OCI-LY3 (cell line): Measurements from ENCODE around the gene PRDM2.
A peak's percentile ranks its signal among the peaks of the same experiment; 100 is the strongest.

Experiments used
- H2AFZ ChIP-seq: fragments of 200-600, 300-600 bp; shearing (Covaris generic); 2 replicates; pipeline ENCODE4 v1.6.0; 2014; ENCODE audit warnings: antibody characterized with exemption, low read depth, low read length
- H3K27ac ChIP-seq: fragments of 200-600, 300-600 bp; sonication (generic); 2 replicates; pipeline ENCODE4 v1.5.1; 2014; ENCODE audit warnings: mild to moderate bottlenecking, low read length, moderate library complexity, mixed read lengths
- H3K27me3 ChIP-seq: fragments of 200-600, 300-600 bp; sonication (generic); 2 replicates; pipeline ENCODE4 v1.6.1; 2014; ENCODE audit warnings: low read depth, low read length, mixed read lengths
- H3K36me3 ChIP-seq: fragments of 200-600, 300-600 bp; sonication (generic); replicated peaks from 2 replicates; pipeline ENCODE3; 2014; ENCODE audit warnings: low read depth, low read length, mixed read lengths
- H3K4me1 ChIP-seq: fragments of 300-600, 200-600 bp; sonication (generic); 2 replicates; pipeline ENCODE4 v1.6.1; 2014; ENCODE audit warnings: low read length, mixed read lengths
- H3K4me2 ChIP-seq: fragments of 200-600, 300-600 bp; sonication (generic); 2 replicates; pipeline ENCODE4 v1.6.1; 2014; ENCODE audit warnings: low read length, mixed read lengths
- H3K4me3 ChIP-seq: fragments of 300-600, 200-600 bp; sonication (generic); 2 replicates; pipeline ENCODE4 v1.5.1; 2014; ENCODE audit warnings: antibody characterized with exemption, mild to moderate bottlenecking, low read length, moderate library complexity
- H3K79me2 ChIP-seq: fragments of 300-600, 200-600 bp; shearing (Covaris generic); 2 replicates; pipeline ENCODE4 v1.6.1; 2014; ENCODE audit warnings: mild to moderate bottlenecking, low read length, mixed read lengths
- H3K9ac ChIP-seq: fragments of 300-600, 200-600 bp; shearing (Covaris generic); 2 replicates; pipeline ENCODE4 v1.6.0; 2014; ENCODE audit warnings: mild to moderate bottlenecking, low read length, moderate library complexity
- H3K9me3 ChIP-seq: fragments of 200-600, 300-600 bp; shearing (Covaris generic); 2 replicates; pipeline ENCODE4 v1.6.1; 2014; ENCODE audit warnings: low read length, mixed read lengths; ENCODE audit not compliant: insufficient read depth
- H4K20me1 ChIP-seq: fragments of 200-600, 300-600 bp; sonication (generic); 2 replicates; pipeline ENCODE4 v1.6.1; 2016; ENCODE audit warnings: low read length, mixed read lengths; ENCODE audit not compliant: insufficient read depth
- EZH2phosphoT487 ChIP-seq: fragments of 200-600 bp; shearing (Covaris generic); IDR thresholded peaks from 2 replicates; pipeline ENCODE4 v1.6.1; 2018; ENCODE audit warnings: antibody characterized with exemption, mixed run types, low read depth
- TF ChIP-seq, protein P1 (sequence below): fragments of 200-600, 300-600 bp; sonication (generic); IDR thresholded peaks from 2 replicates; pipeline ENCODE4 v1.5.1; 2014; ENCODE audit warnings: antibody characterized with exemption, low read length, low read depth

The PRDM2 gene

DNA sequence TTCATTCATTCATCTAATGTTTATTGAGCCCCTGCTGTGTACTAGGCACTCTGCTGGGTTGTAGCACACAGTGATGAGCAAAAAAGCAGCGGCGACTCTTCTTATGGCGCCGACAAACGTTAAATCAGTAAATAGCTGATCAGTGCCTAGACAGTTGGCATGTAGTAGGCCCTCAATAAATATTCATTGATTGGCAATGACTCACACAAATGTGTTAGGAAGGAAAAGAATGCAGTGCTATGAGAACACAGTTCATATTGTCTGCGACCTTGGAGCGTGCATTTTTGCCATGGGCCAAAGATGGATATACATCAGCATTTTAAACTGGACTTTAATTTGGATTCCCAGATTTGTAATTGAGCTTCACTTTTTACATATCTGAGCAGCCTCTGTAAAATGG, 52.0 kb downstream of the PRDM2 start:
- H3K79me2 ChIP-seq: peaks cover 93% of the 10 kb centered on the region
- H3K4me1 ChIP-seq: peaks cover 57% of the 10 kb centered on the region
- H4K20me1 ChIP-seq: peaks cover 82% of the 10 kb centered on the region
- peaks cover 44% of the 10 kb centered on the region for H3K36me3 ChIP-seq
- no peak overlapping the region for H2AFZ ChIP-seq
- 0 out of 2 replicates have a peak overlapping the region, but pooled peaks have one; percentile 80 for H3K9ac ChIP-seq
- no peaks in the 10 kb centered on the region for H3K27me3 ChIP-seq
- H3K4me3 ChIP-seq: peak overlapping the region; percentile 97; the same call in 1 of the 2 replicates
- no peak overlapping the region for H3K27ac ChIP-seq
- peak overlapping the region; percentile 61 for H3K4me2 ChIP-seq
- no peak for TF ChIP-seq EZH2phosphoT487
- TF ChIP-seq, protein P1, sequence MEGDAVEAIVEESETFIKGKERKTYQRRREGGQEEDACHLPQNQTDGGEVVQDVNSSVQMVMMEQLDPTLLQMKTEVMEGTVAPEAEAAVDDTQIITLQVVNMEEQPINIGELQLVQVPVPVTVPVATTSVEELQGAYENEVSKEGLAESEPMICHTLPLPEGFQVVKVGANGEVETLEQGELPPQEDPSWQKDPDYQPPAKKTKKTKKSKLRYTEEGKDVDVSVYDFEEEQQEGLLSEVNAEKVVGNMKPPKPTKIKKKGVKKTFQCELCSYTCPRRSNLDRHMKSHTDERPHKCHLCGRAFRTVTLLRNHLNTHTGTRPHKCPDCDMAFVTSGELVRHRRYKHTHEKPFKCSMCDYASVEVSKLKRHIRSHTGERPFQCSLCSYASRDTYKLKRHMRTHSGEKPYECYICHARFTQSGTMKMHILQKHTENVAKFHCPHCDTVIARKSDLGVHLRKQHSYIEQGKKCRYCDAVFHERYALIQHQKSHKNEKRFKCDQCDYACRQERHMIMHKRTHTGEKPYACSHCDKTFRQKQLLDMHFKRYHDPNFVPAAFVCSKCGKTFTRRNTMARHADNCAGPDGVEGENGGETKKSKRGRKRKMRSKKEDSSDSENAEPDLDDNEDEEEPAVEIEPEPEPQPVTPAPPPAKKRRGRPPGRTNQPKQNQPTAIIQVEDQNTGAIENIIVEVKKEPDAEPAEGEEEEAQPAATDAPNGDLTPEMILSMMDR: no peak
- no peaks in the 10 kb centered on the region for H3K9me3 ChIP-seq

DNA sequence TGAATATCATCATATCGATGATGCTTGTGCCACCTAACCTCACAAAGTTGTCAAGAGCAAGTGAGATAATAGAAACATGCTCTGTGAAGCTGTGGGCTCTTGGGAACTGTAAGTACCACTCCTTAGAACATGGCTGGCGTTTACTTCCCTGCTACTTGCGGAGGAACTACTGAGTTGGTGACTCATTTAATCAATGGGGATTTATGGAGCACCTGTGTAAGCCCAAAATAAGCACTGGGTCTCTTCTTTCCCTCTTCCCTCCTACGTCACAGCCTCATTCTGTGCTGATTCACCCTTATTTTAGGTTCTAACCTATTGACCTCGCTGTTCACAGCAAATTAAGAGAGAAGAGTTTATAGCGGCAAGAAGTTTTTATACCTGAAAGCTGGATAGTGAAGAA, 52.9 kb downstream of the PRDM2 start:
- H2AFZ ChIP-seq: no peak overlapping the region
- peaks cover 63% of the 10 kb centered on the region for H3K4me1 ChIP-seq
- H3K4me3 ChIP-seq: peak overlapping the region; percentile 19; the same call in 1 of the 2 replicates
- no peaks in the 10 kb centered on the region for H3K27me3 ChIP-seq
- peaks cover 96% of the 10 kb centered on the region for H3K79me2 ChIP-seq
- no peak overlapping the region for H3K9ac ChIP-seq
- H3K9me3 ChIP-seq: no peaks in the 10 kb centered on the region
- H3K27ac ChIP-seq: no peak overlapping the region
- H3K36me3 ChIP-seq: peaks cover 46% of the 10 kb centered on the region
- H4K20me1 ChIP-seq: peaks cover 88% of the 10 kb centered on the region
- peak overlapping the region; percentile 38 for H3K4me2 ChIP-seq
- TF ChIP-seq EZH2phosphoT487: no peak
- TF ChIP-seq, protein P1: no peak

DNA sequence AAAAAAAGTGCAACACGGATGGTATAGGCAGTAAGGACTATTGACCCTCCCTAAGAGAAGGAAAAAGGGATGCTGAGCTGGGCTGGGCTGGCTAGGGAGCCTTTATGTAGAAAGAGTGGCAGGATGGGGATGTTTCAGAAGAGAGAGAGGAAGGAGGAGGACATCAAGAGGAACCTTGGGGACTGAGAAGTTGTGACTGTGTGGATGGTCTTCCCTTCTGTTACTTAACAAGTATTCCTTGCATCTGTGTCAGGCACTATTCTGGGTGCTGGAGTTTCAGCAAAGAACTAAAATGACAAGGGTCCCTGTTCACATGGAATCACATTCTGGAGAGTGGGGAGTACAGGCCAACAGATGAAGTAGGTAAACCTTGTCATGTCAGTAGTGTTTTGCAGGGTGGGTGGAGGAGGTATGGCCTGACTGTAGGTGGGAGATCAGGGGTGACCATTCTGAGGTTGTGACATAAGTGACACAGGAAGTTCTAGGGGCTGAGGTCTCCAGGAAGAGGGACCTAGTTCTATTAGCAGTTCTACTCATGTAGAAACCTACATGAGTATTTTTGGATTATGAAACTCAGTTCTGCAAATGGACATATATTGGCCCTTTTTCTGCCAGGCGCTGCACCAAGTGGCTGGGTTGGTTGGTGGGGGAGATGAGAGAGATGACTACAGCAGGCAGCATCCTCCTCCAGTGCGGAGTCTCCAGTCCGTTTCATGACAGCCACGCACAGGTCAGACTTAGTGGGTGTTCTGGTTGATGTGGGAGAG, 53.8 kb downstream of the PRDM2 start:
- peaks cover 46% of the 10 kb centered on the region for H3K36me3 ChIP-seq
- H4K20me1 ChIP-seq: peaks cover 90% of the 10 kb centered on the region
- H3K4me2 ChIP-seq: no peak overlapping the region

DNA sequence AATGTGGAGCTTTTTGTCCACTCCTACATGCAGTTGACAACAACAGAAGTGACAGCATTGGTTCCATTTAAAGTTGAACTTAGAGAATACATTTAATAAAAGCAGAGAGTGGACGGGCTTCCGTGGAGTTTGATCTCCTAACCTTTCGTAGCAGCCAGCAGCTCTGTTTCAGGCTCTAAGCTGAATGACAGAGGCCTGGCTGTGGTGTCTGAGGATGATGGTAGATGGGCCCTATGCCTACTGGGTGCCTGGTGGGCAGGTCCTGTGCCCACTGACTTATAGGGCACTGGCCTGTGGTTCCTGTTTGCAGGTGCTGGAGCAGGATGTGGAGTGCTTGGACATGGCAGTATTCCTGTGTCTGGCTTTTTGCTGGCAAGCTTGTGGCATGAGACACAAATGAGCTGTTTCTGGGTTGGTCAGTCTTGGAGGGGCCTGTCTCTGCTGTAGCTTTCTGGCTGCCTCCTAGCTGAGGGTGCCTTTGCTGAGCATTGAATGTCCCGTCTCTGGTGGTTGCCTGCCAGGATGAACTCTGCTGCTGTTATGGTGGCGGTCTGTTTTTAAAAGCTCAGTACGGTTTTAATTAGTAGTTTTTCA, 54.6 kb downstream of the PRDM2 start:
- Histone ChIP-seq H3K4me3 (no peak overlapping the region), H3K4me2 (no peak overlapping the region), H3K4me1 (peaks cover 68% of the 10 kb centered on the region), H3K27me3 (no peaks in the 10 kb centered on the region), H3K27ac (no peak overlapping the region), H3K79me2 (peaks cover 100% of the 10 kb centered on the region), H3K9me3 (no peaks in the 10 kb centered on the region), H3K36me3 (peaks cover 45% of the 10 kb centered on the region), H3K9ac (no peak overlapping the region), H2AFZ (no peak overlapping the region), H4K20me1 (peaks cover 96% of the 10 kb centered on the region)
- no peak for TF ChIP-seq EZH2phosphoT487
- TF ChIP-seq, protein P1: no peak

More for the DNA sequence above, 53.8 kb downstream of the PRDM2 start:
- H2AFZ ChIP-seq: no peak overlapping the region
- no peak overlapping the region for H3K4me3 ChIP-seq
- TF ChIP-seq EZH2phosphoT487: no peak
- TF ChIP-seq, protein P1: no peak
- H3K9me3 ChIP-seq: no peaks in the 10 kb centered on the region
- no peaks in the 10 kb centered on the region for H3K27me3 ChIP-seq
- H3K27ac ChIP-seq: no peak overlapping the region; the same call in 1 of the 2 replicates
- peaks cover 96% of the 10 kb centered on the region for H3K79me2 ChIP-seq
- H3K4me1 ChIP-seq: peaks cover 61% of the 10 kb centered on the region
- no peak overlapping the region for H3K9ac ChIP-seq
